HPDE6-E6E7 (cell line): ENCODE data around the gene GC.
"Not testable (repeated sequence)": the region's sequence is repeated elsewhere in the genome, so short reads cannot be mapped to it uniquely, and the experiment has no call there.

Experiments
- DNase-seq: peaks from one replicate; pipeline ENCODE4 v3.0.0; 2011; ENCODE audit warnings: missing footprints; ENCODE audit errors: extremely low spot score

The GC gene

GRCh38 chr4:71783972-71784371 lies at the start of gene GC:
Gene GC, minus strand, starts transcription at chr4:71784079. Its CDS starts 61 bp downstream, at chr4:71784018.
- no peak for DNase-seq

GRCh38 chr4:71833232-71833900 lies 49.5 kb upstream of the GC start:
- no peak for DNase-seq

GRCh38 chr4:71832049-71832448 lies 48.2 kb upstream of the GC start:
- no peak for DNase-seq

GRCh38 chr4:71830497-71831190 lies 46.8 kb upstream of the GC start:
- DNase-seq = no peak

- DNase-seq = no peak
Observed at GRCh38 chr4:71828470-71828869, 44.6 kb upstream of the GC start.

- no peak for DNase-seq
Observed at GRCh38 chr4:71827826-71828225, 43.9 kb upstream of the GC start.

- no peak for DNase-seq
Observed at GRCh38 chr4:71816676-71817303, 32.9 kb upstream of the GC start.

GRCh38 chr4:71814433-71814832 lies 30.6 kb upstream of the GC start:
- no peak for DNase-seq

- not testable (repeated sequence) for DNase-seq
Observed at GRCh38 chr4:71809805-71810204, 25.9 kb upstream of the GC start.

- no peak for DNase-seq
Observed at GRCh38 chr4:71807469-71807868, 23.6 kb upstream of the GC start.

- DNase-seq = not testable (repeated sequence)
Observed at GRCh38 chr4:71805230-71805629, 21.4 kb upstream of the GC start.

- not testable (repeated sequence) for DNase-seq
Observed at GRCh38 chr4:71804017-71804697, 20.3 kb upstream of the GC start.

GRCh38 chr4:71785959-71786358 lies 2.1 kb upstream of the GC start:
- DNase-seq = no peak

- no peak for DNase-seq
Observed at GRCh38 chr4:71784569-71785197, 804 bp upstream of the GC start.

- DNase-seq = no peak
Observed at GRCh38 chr4:71777891-71778290, 6.0 kb downstream of the GC start.

- DNase-seq = no peak
Observed at GRCh38 chr4:71775449-71775848, 8.4 kb downstream of the GC start.

GRCh38 chr4:71774136-71774535 lies 9.7 kb downstream of the GC start:
- no peak for DNase-seq

- DNase-seq = no peak
Observed at GRCh38 chr4:71773004-71773403, 10.9 kb downstream of the GC start.

GRCh38 chr4:71772592-71772991 lies 11.3 kb downstream of the GC start:
- DNase-seq = no peak

- no peak for DNase-seq
Observed at GRCh38 chr4:71771613-71772012, 12.3 kb downstream of the GC start.

GRCh38 chr4:71769434-71769833 lies 14.4 kb downstream of the GC start:
- no peak for DNase-seq

GRCh38 chr4:71768123-71768522 lies 15.8 kb downstream of the GC start:
- no peak for DNase-seq
